SK-N-MC (cell line): ENCODE results near the gene DROSHA.

Experiments used
- EZH2 ChIP-seq: fragments of 200-600 bp; sonication (generic); IDR thresholded peaks from one replicate; pipeline ENCODE4 v1.6.1; 2017; ENCODE audit warnings: antibody characterized with exemption
- POLR2AphosphoS5 ChIP-seq: IDR thresholded peaks from 2 replicates; pipeline ENCODE4 v1.6.1; 2012; ENCODE audit warnings: mild to moderate bottlenecking, low read depth, low read length, borderline replicate concordance

GRCh38 chr5:31511305-31511704 lies 20.6 kb downstream of the DROSHA start:
- TF ChIP-seq EZH2 (no peak), POLR2AphosphoS5 (no peak)
